Common myeloid progenitor, CD34-positive (primary cell): ENCODE data around the gene KAT2B.
A peak's percentile ranks its signal among the peaks of the same experiment; 100 is the strongest.

ENCODE experiments used
- CTCF ChIA-PET: fragments of 350-600 bp; sonication (Branson Sonifier 250); formaldehyde crosslinking; loops from one replicate; lab custom pipeline; 2021; ENCODE audit warnings: antibody characterized with exemption; lab: Charles Lee
- POLR2A ChIA-PET: fragments of 350-600 bp; sonication (Branson Sonifier 250); formaldehyde crosslinking; loops from one replicate; lab custom pipeline; 2021; ENCODE audit warnings: antibody characterized with exemption; lab: Charles Lee
- DNase-seq, 3 donors: peaks; one replicate each; pipeline versions ENCODE4 v3.0.0 to v3.0.0-alpha.2; 2013
- H3K27ac ChIP-seq, 2 experiments: 1 replicate in 1 of 2; 2 replicates in 1 of 2; pipeline ENCODE4 v1.7.0; 2013; ENCODE audit warnings: inconsistent platforms in 2 of 2, low read length in 2 of 2, mild to moderate bottlenecking in 2 of 2, low read depth in 1 of 2, moderate library complexity in 1 of 2; ENCODE audit not compliant: severe bottlenecking in 2 of 2, insufficient read depth in 1 of 2, poor library complexity in 1 of 2
- H3K27me3 ChIP-seq, 5 experiments: replicated peaks in 2 of 5; 1 replicate in 3 of 5; 2 replicates in 2 of 5; pipeline versions ENCODE4 v1.6.1 to v1.7.0; 2013; ENCODE audit warnings: low read length in 4 of 5, mild to moderate bottlenecking in 2 of 5, moderate library complexity in 2 of 5, inconsistent platforms in 1 of 5; ENCODE audit not compliant: insufficient read depth in 5 of 5, control insufficient read depth in 4 of 5
- H3K36me3 ChIP-seq, 4 experiments: 1 replicate in 2 of 4; 2 replicates in 2 of 4; pipeline versions ENCODE4 v1.6.1 to v1.7.0; 2013; ENCODE audit warnings: low read length in 3 of 4, control low read depth in 1 of 4, mild to moderate bottlenecking in 1 of 4; ENCODE audit not compliant: control insufficient read depth in 4 of 4, insufficient read depth in 4 of 4
- H3K4me1 ChIP-seq, 4 experiments: 1 replicate in 3 of 4; 2 replicates in 1 of 4; pipeline versions ENCODE4 v1.6.1 to v1.7.1; 2013; ENCODE audit warnings: low read length in 3 of 4, mild to moderate bottlenecking in 3 of 4, control low read depth in 1 of 4, inconsistent platforms in 1 of 4, moderate library complexity in 1 of 4; ENCODE audit not compliant: control insufficient read depth in 4 of 4, insufficient read depth in 4 of 4; ENCODE audit errors: control extremely low read depth in 1 of 4
- H3K4me3 ChIP-seq, 7 experiments: 1 replicate in 4 of 7; 2 replicates in 3 of 7; pipeline versions ENCODE4 v1.5.1 to v1.7.0; 2013; ENCODE audit warnings: mild to moderate bottlenecking in 7 of 7, low read length in 6 of 7, moderate library complexity in 6 of 7, inconsistent platforms in 2 of 7, low read depth in 2 of 7, control low read depth in 1 of 7; ENCODE audit not compliant: insufficient read depth in 4 of 7, control insufficient read depth in 1 of 7; ENCODE audit errors: extremely low read depth in 1 of 7
- H3K9me3 ChIP-seq, 5 experiments: 1 replicate in 4 of 5; 2 replicates in 1 of 5; pipeline versions ENCODE4 v1.6.1 to v1.7.1; 2013; ENCODE audit warnings: low read length in 4 of 5, mild to moderate bottlenecking in 2 of 5, inconsistent platforms in 1 of 5, low read depth in 1 of 5, moderate library complexity in 1 of 5; ENCODE audit not compliant: control insufficient read depth in 4 of 5, insufficient read depth in 2 of 5; ENCODE audit errors: control extremely low read depth in 1 of 5
- WGBS: methylation state at CpG from one replicate; pipeline ENCODE4 v1.1.5; 2013; ENCODE audit not compliant: insufficient coverage; 5-methylcytosine and 5-hydroxymethylcytosine counted together

KAT2B gene

GRCh38 chr3:20161714-20162113 is 121.5 kb downstream of the KAT2B start:
- CTCF ChIA-PET = interaction anchor here (0.8 to 0.9 kb wide), 2 partner anchors 8 to 17 kb away, joined by 3 read pairs; no protein-coding TSS in a partner anchor
- 100% methylated on average over 2 of the region's 2 CpGs for WGBS

DNA sequence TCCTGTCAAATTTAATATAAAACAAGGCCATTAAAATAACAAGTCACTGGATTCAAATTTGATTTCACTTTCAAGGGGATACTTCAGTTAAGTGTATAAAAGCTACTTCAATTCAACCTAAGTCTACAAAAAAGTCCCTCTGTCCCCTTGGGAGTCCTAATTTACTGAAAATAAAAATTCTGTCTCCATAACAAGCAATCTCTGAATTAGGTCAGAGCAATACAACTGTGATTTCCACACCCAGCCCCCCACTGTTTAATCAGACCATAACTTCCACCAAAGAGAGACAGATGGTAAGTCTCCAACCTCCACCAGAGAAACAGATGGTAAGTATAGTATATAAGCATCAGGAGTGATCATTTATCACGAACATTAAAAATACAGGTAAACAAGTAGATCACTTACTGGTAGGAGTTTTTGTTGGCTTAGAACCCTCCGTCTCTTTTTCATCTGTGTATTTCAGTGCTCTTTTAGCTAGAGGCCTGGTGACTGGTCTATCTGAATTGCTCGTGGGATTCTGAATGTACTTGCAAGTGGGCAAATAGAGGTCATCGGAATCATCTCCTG is 133.7 kb downstream of the KAT2B start:
- WGBS = 95% methylated on average over 4 of the region's 4 CpGs
- H3K4me3 ChIP-seq = no peak overlapping the region
- H3K4me1 ChIP-seq = no peaks in the 10 kb centered on the region
- H3K27me3 ChIP-seq = no peaks in the 10 kb centered on the region
- ChIA-PET POLR2A (no interaction called here), CTCF (no interaction called here)
- DNase-seq = no peak
- peaks cover 5 to 48% (median 11%) of the 10 kb centered on the region in 4 experiments for H3K36me3 ChIP-seq
- no peak overlapping the region for H3K27ac ChIP-seq
- no peaks in the 10 kb centered on the region for H3K9me3 ChIP-seq

More at GRCh38 chr3:20161714-20162113, 121.5 kb downstream of the KAT2B start:
- Histone ChIP-seq H3K27me3 (no peaks in the 10 kb centered on the region), H3K4me3 (no peak overlapping the region), H3K4me1 (peaks cover 0 to 10% (median 1%) of the 10 kb centered on the region in 4 experiments), H3K36me3 (peaks cover 2 to 24% (median 7%) of the 10 kb centered on the region in 4 experiments), H3K27ac (no peak overlapping the region), H3K9me3 (no peaks in the 10 kb centered on the region)
- POLR2A ChIA-PET = no interaction called here
- DNase-seq = no peak

DNA sequence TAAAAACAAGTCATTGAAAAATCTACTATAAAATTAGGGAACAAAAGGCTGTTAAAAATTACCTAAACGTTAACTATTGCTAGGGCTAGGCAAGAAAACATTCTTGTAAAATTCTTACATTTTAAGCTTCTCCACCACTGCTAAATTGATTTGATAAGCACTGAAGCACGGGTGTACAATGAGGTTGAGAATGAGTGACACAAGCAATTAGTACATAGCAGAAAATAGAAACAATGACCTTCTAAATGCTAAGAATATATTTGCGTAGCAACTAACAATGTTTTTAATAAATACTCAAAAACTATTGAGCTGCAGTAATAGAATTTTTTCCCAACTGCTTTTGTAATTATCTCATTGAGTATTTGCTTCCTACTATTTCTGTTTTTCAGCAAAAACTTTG is 141.0 kb downstream of the KAT2B start:
- no peak for DNase-seq
- no CpG with 5 or more reads among the region's 3 CpGs for WGBS
- ChIA-PET CTCF (interaction anchor here (0.8 kb wide), 1 partner anchor 20 kb away, joined by 3 read pairs; no protein-coding TSS in a partner anchor), POLR2A (no interaction called here)
- Histone ChIP-seq H3K27me3 (no peaks in the 10 kb centered on the region), H3K9me3 (no peaks in the 10 kb centered on the region), H3K4me3 (no peak overlapping the region), H3K36me3 (peaks cover 0 to 34% (median 10%) of the 10 kb centered on the region in 4 experiments), H3K27ac (no peak overlapping the region), H3K4me1 (peaks cover 4 to 14% (median 6%) of the 10 kb centered on the region in 4 experiments)

DNA sequence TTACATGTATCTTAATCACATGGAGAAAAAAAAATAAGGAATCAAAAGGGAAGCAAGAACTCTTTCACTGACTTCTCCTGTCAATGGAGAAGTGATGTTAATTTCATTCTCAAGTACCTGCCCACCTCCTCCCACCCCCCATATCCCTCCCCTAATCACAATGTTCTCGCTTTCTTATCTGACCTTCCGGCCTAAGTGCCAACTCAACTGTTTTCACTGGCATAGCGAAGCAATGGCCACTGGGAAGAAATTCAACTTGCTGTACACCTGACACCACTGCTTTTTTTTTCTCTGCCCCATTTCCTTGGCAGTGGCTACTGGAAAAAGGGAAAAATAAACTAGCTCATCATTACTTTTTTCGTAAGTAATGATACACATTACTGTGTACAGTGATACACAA is 142.0 kb downstream of the KAT2B start:
- no peak overlapping the region for H3K27ac ChIP-seq
- CTCF ChIA-PET = interaction anchor here (1.0 kb wide), 1 partner anchor 141 kb away, joined by 3 read pairs; no protein-coding TSS in a partner anchor
- H3K27me3 ChIP-seq = no peaks in the 10 kb centered on the region
- no peaks in the 10 kb centered on the region for H3K9me3 ChIP-seq
- 93% methylated on average over 3 of the region's 4 CpGs for WGBS
- no peak overlapping the region for H3K4me3 ChIP-seq
- POLR2A ChIA-PET = no interaction called here
- peaks cover 4 to 20% (median 10%) of the 10 kb centered on the region in 4 experiments for H3K4me1 ChIP-seq
- peaks cover 0 to 34% (median 10%) of the 10 kb centered on the region in 4 experiments for H3K36me3 ChIP-seq
- DNase-seq = no peak

DNA sequence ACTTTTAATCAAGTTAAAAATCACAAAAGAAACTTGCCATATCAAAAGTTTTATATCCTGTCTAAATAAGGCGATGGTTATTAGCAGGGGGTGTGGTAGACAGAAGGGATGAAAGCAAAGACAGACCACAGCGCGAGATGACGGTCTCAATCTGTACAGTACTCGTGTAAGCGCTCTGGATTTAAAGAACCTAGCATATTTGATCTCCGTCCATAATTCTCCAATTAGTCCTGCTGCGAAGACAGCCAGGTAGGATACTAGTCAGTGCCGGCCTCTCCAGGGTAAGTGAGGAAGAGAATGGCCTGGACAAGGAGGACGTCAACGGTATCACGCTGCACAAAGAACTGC is 145.1 kb downstream of the KAT2B start:
- 4% methylated on average over 4 of the region's 12 CpGs for WGBS
- H3K36me3 ChIP-seq = peaks cover 0 to 11% (median 5%) of the 10 kb centered on the region in 4 experiments
- peak overlapping the region in 1 of 2 experiments; percentile 91 for H3K27ac ChIP-seq
- ChIA-PET POLR2A (no interaction called here), CTCF (interaction anchor here (1.1 kb wide), 1 partner anchor 12 kb away, joined by 3 read pairs; no protein-coding TSS in a partner anchor)
- H3K4me1 ChIP-seq = peaks cover 4 to 21% (median 13%) of the 10 kb centered on the region in 4 experiments
- H3K27me3 ChIP-seq = no peaks in the 10 kb centered on the region
- DNase-seq = peak in 2 of 3 donors; percentile 22 to 23
- H3K4me3 ChIP-seq = peak overlapping the region; percentile 80 to 99 (median 94)
- no peaks in the 10 kb centered on the region for H3K9me3 ChIP-seq

DNA sequence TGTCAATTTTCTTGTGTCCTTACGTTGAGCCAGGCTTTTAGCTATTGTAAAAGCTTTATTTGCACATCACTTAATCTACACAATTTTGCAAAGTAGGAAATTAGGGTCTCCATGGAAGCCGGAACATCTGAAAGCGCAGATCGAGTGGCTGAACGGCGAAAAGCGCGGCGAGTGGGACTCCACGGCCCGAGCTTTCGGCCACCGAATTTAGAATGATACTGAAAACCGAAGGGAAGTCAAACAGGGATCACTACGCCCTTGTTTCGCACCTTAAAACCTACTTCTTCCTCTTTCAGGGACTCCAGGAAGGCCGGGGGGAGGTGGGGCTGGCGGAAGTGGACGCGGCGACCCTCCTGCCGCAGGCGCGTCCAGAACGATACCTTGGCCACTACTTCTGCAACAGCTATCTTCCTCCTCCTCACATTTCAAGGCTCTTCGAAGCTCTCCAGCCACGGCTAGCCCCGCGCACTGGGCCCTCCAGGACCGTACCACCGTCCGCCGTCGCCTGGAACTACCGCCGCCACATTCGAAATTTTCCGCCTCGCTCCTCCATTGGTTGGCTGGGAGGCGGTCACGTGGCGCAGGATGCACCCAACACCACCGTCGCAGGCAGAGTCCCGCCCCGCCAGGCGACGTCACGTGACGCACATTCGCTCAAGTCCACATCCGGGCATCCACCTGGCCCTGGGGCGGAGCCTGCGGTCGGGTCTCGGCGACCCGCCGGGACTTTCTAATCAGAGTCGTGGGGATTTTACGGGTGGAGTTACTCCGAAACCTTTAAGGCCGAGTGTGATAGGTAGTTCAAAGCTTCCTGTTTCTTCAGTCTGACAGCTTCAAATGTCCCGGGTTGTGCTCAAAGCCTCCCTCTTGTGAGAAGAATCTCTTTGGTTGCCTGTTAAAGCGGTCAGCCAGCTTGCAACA is 145.7 kb downstream of the KAT2B start, which contains the start of gene SGO1:
Gene SGO1 (minus strand): TSS at position 528 of the 921 bp plus-strand sequence. CDS start 2,179 bp downstream, outside the sequence.
- Histone ChIP-seq H3K4me1 (peaks cover 4 to 21% (median 13%) of the 10 kb centered on the region in 4 experiments), H3K36me3 (peaks cover 0 to 5% (median 2%) of the 10 kb centered on the region in 4 experiments), H3K27me3 (no peaks in the 10 kb centered on the region), H3K27ac (peak within 1 kb of the TSS; percentile 89 to 91), H3K9me3 (no peaks in the 10 kb centered on the region), H3K4me3 (peak within 1 kb of the TSS; percentile 80 to 99 (median 94))
- WGBS = under 1% methylated on average over 53 of the region's 65 CpGs
- ChIA-PET CTCF (interaction anchor here (1.1 to 1.2 kb wide), 2 partner anchors 12 to 38 kb away, joined by 3 read pairs; no protein-coding TSS in a partner anchor), POLR2A (interaction anchor here (0.6 kb wide), 1 partner anchor 238 kb away, joined by 3 read pairs; no protein-coding TSS in a partner anchor)
- peak; percentile 99 to 100 (median 100) for DNase-seq
